CD4-positive, alpha-beta T cell treated with Interleukin-10 for 1 hour (primary cell): ENCODE measurements around the gene ARFGAP3.

Source experiments
- DNase-seq: peaks from one replicate; pipeline ENCODE4 v3.0.0-alpha.2; 2020

The ARFGAP3 gene

GRCh38 chr22:42816336-42816735 is 40.7 kb downstream of the ARFGAP3 start:
- no peak for DNase-seq

GRCh38 chr22:42814616-42815015 is 42.5 kb downstream of the ARFGAP3 start:
- no peak for DNase-seq

- no peak for DNase-seq
Observed at GRCh38 chr22:42814215-42814614, 42.9 kb downstream of the ARFGAP3 start.

GRCh38 chr22:42813501-42813900 is 43.6 kb downstream of the ARFGAP3 start:
- DNase-seq = no peak

- no peak for DNase-seq
Observed at GRCh38 chr22:42811459-42811858, 45.6 kb downstream of the ARFGAP3 start.

GRCh38 chr22:42808521-42808920 is 48.6 kb downstream of the ARFGAP3 start:
- DNase-seq = no peak

- DNase-seq = no peak
Observed at GRCh38 chr22:42807185-42807584, 49.9 kb downstream of the ARFGAP3 start.

- DNase-seq = no peak
Observed at GRCh38 chr22:42805998-42806830, 50.9 kb downstream of the ARFGAP3 start.

GRCh38 chr22:42805016-42805997 is 51.8 kb downstream of the ARFGAP3 start:
- DNase-seq = no peak

GRCh38 chr22:42803389-42803788 is 53.7 kb downstream of the ARFGAP3 start:
- DNase-seq = no peak

- no peak for DNase-seq
Observed at GRCh38 chr22:42801252-42802080, 55.6 kb downstream of the ARFGAP3 start.

- no peak for DNase-seq
Observed at GRCh38 chr22:42800451-42801251, 56.4 kb downstream of the ARFGAP3 start.

GRCh38 chr22:42799461-42800405 is 57.3 kb downstream of the ARFGAP3 start:
- peak; percentile 6 for DNase-seq

GRCh38 chr22:42799061-42799460 is 58.0 kb downstream of the ARFGAP3 start:
- DNase-seq = no peak

GRCh38 chr22:42797011-42797410 is 60.1 kb downstream of the ARFGAP3 start:
- DNase-seq = no peak

GRCh38 chr22:42796081-42796480 is 61.0 kb downstream of the ARFGAP3 start:
- DNase-seq = no peak

- no peak for DNase-seq
Observed at GRCh38 chr22:42794551-42795510, 62.2 kb downstream of the ARFGAP3 start.

- DNase-seq = no peak
Observed at GRCh38 chr22:42793848-42794405, 63.1 kb downstream of the ARFGAP3 start.
